Measurements from ENCODE around the gene CIDEA. TPM values are rescaled to one million over a fixed set of nuclear protein-coding genes. Genes with fewer than 3 reads are reported as not detected.

The CIDEA gene
- total RNA-seq, 6 donors from 2014 or later = not detected

DNA sequence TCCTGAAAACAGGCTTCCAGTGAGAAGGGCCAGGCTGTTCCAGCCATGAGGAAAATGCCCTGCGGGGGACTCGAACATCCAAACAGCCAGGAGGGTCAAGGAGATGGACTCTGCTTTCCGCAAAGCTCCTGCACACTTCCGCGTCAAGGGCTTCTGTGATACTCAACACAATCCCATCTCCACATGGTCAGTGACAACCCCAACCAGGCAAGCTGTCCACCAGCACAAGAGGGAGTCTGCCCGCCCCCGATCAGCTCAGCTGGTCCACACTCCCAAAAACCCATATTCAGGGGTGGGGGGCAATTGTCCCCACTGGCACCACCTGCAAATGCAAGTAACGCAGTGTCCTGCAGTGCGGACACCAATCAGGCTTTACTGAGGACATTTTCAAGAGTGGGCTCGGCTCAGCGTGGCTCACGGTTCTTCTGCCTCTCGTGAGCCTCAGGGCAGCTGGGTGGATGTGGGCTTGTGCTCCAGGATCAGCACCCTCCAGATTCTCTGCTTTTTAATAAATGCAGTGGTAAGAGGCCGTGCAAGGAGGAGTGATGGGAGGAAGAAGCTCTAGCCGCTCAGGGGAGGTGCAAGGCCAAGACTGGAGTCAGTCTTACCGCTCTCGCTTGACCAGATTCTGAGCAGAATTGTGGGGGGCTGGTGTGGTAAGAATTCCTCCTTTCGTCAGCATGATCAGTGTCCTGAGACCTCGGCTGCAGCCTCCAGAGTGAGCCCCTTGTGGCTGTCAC lies 19.5 kb upstream of the CIDEA start:
- H3K36me3 ChIP-seq = no peaks in the 10 kb centered on the region
- no peak overlapping the region for H3K4me3 ChIP-seq
- H3K4me1 ChIP-seq = peaks cover 0 to 7% (median 0%) of the 10 kb centered on the region in 4 donors
- ATAC-seq (ENCODE audit: low FRiP score in 2 of 2) = no peak
- TF ChIP-seq CTCF (IDR thresholded peaks at IDR 0.05) = no peak
- TF ChIP-seq EP300 (IDR thresholded peaks at IDR 0.05) = no peak
- TF ChIP-seq POLR2A (IDR thresholded peaks at IDR 0.05) = no peak
- no peak for TF ChIP-seq POLR2AphosphoS5 (IDR thresholded peaks at IDR 0.05)
- H3K9me3 ChIP-seq = no peaks in the 10 kb centered on the region
- DNase-seq = no peak
- H3K27ac ChIP-seq = no peak overlapping the region
- H3K27me3 ChIP-seq = no peaks in the 10 kb centered on the region
- WGBS, 2 donors = 86 to 92% methylated on average over 6 to 19 of the region's 19 CpGs

DNA sequence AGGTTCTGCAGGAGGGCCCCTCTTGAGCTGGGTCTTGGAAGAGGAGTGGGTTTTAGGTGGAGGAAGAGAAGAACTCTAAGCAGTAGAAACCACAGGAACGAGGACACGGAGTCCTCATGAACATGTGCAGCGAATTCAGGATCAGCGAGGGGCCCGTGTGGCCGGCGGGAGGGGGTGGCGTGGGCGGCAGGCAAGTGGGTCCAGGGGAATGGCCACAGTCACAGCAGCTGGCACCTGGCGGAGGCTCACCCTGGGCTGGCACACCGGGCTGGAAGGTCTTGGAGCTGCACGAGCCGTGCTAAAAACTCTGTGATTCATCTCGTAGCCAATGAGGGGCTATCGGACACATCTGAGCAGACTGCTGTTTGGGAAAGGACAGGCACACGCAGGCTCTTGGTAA lies 18.0 kb upstream of the CIDEA start:
- ATAC-seq (ENCODE audit: low FRiP score in 2 of 2) (no peak), DNase-seq (peak in 1 of 2 donors; percentile 68)
- Histone ChIP-seq H3K27me3 (no peaks in the 10 kb centered on the region), H3K4me3 (no peak overlapping the region), H3K9me3 (no peaks in the 10 kb centered on the region), H3K27ac (no peak overlapping the region), H3K36me3 (no peaks in the 10 kb centered on the region), H3K4me1 (peaks cover 0 to 7% (median 0%) of the 10 kb centered on the region in 4 donors)
- WGBS, 2 donors = 95% methylated on average over 16 of the region's 16 CpGs
- TF ChIP-seq POLR2AphosphoS5 (IDR thresholded peaks at IDR 0.05) = no peak
- no peak for TF ChIP-seq CTCF (IDR thresholded peaks at IDR 0.05)
- TF ChIP-seq POLR2A (IDR thresholded peaks at IDR 0.05) = no peak
- no peak for TF ChIP-seq EP300 (IDR thresholded peaks at IDR 0.05)

DNA sequence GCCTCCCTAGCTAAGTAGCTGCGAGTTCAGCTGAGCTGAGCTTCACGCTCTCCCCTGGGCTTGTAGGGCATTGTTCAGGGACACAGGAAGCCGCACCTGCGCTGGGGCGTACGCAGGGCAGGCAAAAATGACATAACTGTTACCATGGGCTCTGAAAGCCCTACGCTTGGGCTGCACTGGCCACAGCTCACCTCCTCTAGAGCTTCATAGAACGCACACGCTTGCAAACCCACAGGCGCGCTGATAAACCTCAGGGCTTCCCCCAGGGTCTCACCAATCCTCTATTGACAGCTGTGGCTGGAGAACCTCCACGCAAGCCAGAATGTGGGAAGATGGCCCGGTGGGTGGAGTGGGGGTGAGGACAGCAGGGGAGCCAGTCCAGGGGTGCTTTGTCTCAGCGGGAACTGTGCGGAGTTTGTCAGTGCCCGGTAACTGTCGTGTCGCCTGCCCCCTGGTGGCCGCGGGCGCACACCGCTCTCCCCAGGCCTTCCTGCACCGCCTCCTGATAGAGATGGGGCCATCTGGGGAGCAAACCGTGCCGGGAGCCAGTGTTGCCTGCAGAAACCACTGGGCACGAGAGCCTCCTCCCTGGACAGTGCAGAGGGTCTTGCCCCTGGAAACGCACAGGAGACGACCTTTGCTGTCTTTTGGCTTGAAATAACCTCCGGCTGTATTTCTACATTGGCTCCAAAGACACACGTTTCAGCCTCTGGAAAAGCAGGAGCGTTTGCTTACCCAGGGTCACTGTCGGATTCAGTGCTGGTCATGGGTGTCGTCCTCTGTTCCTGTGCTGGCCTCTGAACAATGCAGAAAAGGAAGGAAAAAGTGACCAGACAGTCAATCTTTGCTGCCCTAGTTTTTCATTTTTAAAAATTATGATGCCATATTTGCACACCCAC lies 17.0 kb upstream of the CIDEA start:
- Histone ChIP-seq H3K9me3 (no peaks in the 10 kb centered on the region), H3K4me1 (peaks cover 0 to 7% (median 0%) of the 10 kb centered on the region in 4 donors), H3K36me3 (no peaks in the 10 kb centered on the region), H3K27ac (no peak overlapping the region), H3K4me3 (no peak overlapping the region), H3K27me3 (no peaks in the 10 kb centered on the region)
- 38 to 49% methylated on average over 9 to 33 of the region's 33 CpGs for WGBS, 2 donors
- peak; percentile 85 to 92 (median 89) for TF ChIP-seq CTCF (IDR thresholded peaks at IDR 0.05)
- no peak for TF ChIP-seq EP300 (IDR thresholded peaks at IDR 0.05)
- ATAC-seq (ENCODE audit: low FRiP score in 2 of 2) (peak; percentile 88 to 96), DNase-seq (peak; percentile 65 to 96)

DNA sequence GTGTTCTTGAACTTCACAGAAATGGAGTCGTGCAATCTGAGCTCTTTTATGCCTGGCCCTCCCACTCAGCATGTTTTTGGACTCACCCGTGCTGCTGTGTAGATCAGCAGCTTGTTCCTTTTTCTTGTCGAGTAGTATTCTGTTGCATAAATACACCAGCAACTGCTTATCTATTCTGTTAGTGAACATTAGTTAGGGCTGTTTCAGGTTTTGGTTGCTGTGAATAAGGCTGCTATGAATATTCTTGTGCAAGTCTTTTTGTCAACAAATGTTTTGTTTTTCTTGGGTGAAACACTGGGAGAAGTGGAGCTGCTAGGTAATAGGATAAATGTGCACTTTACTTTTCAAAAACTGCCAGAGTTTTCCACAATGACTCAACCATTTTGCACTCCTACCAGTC lies 15.3 kb upstream of the CIDEA start:
- no peak for DNase-seq
- no peak for ATAC-seq (ENCODE audit: low FRiP score in 2 of 2)
- 32 to 40% methylated on average over 3 of the region's 3 CpGs for WGBS, 2 donors
- H3K27me3 ChIP-seq = no peaks in the 10 kb centered on the region
- H3K36me3 ChIP-seq = no peaks in the 10 kb centered on the region
- H3K9me3 ChIP-seq = no peaks in the 10 kb centered on the region
- H3K27ac ChIP-seq = no peak overlapping the region
- no peak overlapping the region for H3K4me3 ChIP-seq
- peaks cover 0 to 7% (median 0%) of the 10 kb centered on the region in 4 donors for H3K4me1 ChIP-seq
- TF ChIP-seq EP300 (IDR thresholded peaks at IDR 0.05) (no peak), POLR2AphosphoS5 (IDR thresholded peaks at IDR 0.05) (no peak), POLR2A (IDR thresholded peaks at IDR 0.05) (no peak), CTCF (IDR thresholded peaks at IDR 0.05) (no peak)

Data from upper lobe of left lung (tissue), 6 donors.